NT2/D1 (cell line): ENCODE results near the gene CHN2.

ENCODE experiments used
- SUZ12 ChIP-seq: IDR thresholded peaks from 2 replicates; pipeline ENCODE4 v1.6.1; 2011; ENCODE audit not compliant: insufficient read length, insufficient read depth; ENCODE audit errors: extremely low read depth
- YY1 ChIP-seq: IDR thresholded peaks from 2 replicates; pipeline ENCODE4 v1.6.1; 2011; ENCODE audit not compliant: insufficient read length, insufficient read depth
- ZNF274 ChIP-seq: IDR thresholded peaks from 2 replicates; pipeline ENCODE4 v1.6.1; 2011; ENCODE audit warnings: mild to moderate bottlenecking, low read depth, low read length

DNA sequence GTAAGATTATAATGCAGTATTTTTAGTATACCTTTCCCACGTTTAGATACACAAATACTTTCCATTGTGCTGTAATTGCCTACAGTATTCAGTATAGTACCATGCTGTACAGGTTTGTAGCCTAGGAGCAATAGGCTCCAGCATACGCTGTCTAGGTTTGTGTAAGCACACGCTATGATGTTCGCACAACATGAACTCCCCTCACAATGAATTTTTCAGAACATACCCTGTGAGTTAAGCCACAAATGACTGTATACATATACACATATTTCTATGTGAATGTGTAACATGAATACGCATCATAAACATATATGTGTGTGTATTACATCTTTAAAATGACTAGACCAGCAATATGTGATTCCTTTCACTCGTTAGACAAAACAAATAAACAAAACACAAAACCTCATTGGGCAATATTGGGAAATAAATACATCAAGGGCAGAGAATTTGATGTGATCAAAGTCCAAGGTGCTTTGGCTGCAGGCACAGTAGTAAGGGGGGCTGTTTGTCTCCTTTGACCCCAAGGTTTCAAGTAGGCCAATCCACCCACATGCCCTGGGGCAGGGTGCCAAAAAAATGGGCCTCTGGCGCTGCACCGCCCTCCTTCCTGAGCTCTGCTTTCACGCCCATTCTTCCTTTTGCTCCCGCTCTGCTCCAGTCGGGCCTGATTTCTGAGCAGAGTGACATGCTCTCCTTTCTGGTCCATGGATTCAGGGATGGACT, 33.9 kb downstream of the CHN2 start:
- TF ChIP-seq YY1 (no peak), SUZ12 (no peak), ZNF274 (no peak)
